ENCODE measurements around the gene ZNF841.
A peak's percentile ranks its signal among the peaks of the same experiment; 100 is the strongest.
"Not testable (repeated sequence)": the region's sequence is repeated elsewhere in the genome, so short reads cannot be mapped to it uniquely, and the experiment has no call there.

Gene ZNF841

DNA sequence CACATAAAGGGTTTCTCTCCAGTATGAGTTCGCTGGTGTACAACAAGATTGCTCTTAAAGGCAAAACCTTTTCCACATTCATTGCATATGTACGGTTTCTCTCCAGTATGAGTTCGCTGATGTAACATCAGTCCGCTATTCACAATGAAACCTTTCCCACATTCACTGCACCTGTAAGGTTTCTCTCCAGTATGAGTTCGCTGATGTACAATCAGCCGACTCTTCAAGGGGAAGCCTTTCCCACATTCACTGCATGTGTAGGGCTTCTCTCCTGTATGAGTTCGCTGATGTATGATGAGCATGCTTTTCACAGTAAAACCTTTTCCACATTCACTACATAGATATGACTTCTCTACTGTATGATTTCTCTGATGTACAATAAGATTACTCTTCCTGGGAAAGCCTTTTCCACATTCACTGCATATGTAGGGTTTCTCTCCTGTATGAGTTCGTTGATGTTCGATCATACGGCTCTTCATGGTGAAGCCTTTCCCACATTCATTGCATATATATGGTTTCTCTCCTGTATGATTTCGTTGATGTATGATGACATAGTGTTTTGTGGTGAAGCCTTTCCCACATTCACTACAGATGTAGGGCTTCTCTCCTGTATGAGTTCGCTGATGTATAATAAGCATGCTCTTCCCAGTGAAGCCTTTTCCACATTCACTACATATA is 61.4 kb downstream of the ZNF841 start:
- H3K4me3 ChIP-seq (ENCODE audit: control insufficient read depth, low read depth, low read length): no peak overlapping the region
- peak; percentile 19 for DNase-seq (ENCODE audit: low read depth)
- TF ChIP-seq CTCF (conservative IDR thresholded peaks at IDR 0.05; ENCODE audit: control insufficient read depth, insufficient read depth, low read depth, low read length): no peak

DNA sequence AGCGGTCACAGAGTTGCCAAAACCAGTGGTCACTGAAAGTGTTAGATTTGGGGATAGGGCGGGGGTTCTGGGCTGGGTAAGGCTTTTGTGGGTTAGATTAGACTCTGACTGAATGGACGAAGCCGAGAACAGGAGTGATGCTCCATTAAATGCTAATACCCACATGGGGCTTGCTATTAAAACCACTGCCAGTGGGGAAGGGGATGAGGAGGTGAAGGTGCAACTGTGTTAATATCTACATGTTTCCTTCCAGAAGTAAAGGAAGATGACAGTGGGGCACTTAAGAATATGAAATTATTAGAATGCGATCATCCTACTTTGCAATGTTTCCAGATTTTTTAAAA is 66.8 kb downstream of the ZNF841 start:
- H3K4me3 ChIP-seq (ENCODE audit: control insufficient read depth, low read depth, low read length): peak overlapping the region; percentile 95
- no peak for DNase-seq (ENCODE audit: low read depth)
- no peak for TF ChIP-seq CTCF (conservative IDR thresholded peaks at IDR 0.05; ENCODE audit: control insufficient read depth, insufficient read depth, low read depth, low read length)

DNA sequence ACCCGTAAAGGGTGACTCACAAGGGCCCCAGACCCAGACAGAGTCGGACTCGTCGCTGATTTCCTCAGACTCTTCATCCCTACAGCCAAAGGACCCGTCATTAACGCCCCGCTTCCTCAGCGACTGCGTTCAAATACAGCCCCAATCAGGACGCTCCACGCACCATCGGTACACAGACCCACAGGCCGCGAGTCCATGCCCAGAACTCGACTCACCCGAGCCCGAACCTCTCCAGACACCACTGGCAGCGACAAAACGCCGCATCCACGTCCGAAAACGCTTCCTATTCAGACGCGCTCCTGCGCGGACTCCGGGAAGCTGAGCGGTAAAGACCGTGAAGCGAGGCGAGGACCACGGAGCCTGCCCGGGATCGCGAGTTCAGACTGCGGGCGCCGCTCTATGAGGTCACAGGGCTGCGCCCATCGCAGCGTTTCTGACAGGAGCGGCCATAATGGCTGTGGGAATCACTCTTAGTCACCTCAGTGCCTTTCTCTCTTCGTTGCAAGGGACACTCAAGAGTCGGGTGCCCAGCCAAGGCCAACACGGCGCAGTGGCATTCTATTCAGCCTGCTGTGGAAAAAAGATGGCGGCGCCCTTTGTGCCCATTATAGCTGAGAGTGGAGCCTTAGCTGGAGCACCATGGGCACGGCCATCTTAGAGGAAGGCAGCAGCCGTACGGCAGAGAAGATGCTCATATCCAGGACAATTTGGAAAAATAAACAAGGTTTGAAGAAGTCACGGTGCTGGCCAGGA is 67.4 kb downstream of the ZNF841 start, which contains the start of gene ZNF614:
ZNF614 (minus strand) TSS at position 353 of the 753 bp plus-strand sequence. CDS start 2,634 bp downstream, outside the sequence.
- H3K4me3 ChIP-seq (ENCODE audit: control insufficient read depth, low read depth, low read length): peak within 1 kb of the TSS; percentile 95
- TF ChIP-seq CTCF (conservative IDR thresholded peaks at IDR 0.05; ENCODE audit: control insufficient read depth, insufficient read depth, low read depth, low read length): no peak
- peak; percentile 86 for DNase-seq (ENCODE audit: low read depth)

DNA sequence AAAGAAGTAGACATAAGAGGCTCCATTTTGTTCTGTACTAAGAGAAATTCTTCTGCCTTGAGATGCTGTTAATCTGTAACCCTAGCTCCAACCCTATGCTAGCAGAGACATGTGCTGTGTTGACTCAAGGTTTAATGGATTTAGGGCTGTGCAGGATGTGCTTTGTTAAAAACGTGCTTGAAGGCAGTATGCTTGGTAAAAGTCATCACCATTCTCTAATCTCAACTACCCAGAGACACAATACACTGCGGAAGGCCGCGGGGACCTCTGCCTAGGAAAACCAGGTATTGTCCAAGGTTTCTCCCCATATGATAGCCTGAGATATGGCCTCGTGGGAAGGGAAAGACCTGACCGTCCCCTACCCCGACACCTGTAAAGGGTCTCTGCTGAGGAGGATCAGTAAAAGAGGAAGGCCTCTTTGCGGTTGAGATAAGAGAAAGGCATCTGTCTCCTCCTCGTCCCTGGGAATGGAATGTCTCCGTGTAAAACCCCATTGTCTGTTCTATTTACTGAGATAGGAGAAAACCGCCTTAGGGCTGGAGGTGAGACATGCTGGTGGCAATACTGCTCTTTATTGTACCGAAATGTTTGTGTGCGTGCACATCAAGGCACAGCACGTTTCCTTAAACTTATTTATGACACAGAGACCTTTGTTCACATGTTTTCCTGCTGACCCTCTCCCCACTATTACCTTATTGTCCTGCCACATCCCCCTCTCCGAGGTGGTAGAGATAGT is 69.1 kb downstream of the ZNF841 start:
- H3K4me3 ChIP-seq (ENCODE audit: control insufficient read depth, low read depth, low read length); DNase-seq (ENCODE audit: low read depth): not testable (repeated sequence)

- not testable (repeated sequence) for DNase-seq (ENCODE audit: low read depth); H3K4me3 ChIP-seq (ENCODE audit: control insufficient read depth, low read depth, low read length)
Measured at GRCh38 chr19:52024478-52024877, 71.1 kb downstream of the ZNF841 start.

- DNase-seq (ENCODE audit: low read depth): no peak
- TF ChIP-seq CTCF (conservative IDR thresholded peaks at IDR 0.05; ENCODE audit: control insufficient read depth, insufficient read depth, low read depth, low read length): no peak
- H3K4me3 ChIP-seq (ENCODE audit: control insufficient read depth, low read depth, low read length): no peak overlapping the region
Measured at GRCh38 chr19:52022193-52022592, 73.4 kb downstream of the ZNF841 start.

DNA sequence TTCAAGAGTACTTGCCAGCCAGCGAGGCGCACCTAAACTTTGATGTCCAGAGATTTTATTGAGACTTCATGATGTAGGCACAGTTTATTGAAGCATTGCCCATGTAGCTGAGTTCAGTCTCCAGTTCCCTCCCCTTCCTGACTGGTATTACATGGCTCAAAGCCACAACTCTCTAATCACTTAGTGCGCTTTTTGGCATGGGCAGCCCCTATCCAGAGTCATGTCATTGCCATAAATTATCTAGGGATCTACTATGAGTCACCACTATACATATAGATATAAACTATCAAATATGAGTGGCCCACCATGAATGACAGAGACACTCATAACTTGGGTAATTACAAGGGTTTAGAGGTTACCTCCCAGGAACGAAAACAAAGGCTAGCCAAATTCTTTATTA is 75.1 kb downstream of the ZNF841 start:
- no peak for DNase-seq (ENCODE audit: low read depth)
- H3K4me3 ChIP-seq (ENCODE audit: control insufficient read depth, low read depth, low read length): no peak overlapping the region
- TF ChIP-seq CTCF (conservative IDR thresholded peaks at IDR 0.05; ENCODE audit: control insufficient read depth, insufficient read depth, low read depth, low read length): no peak

All from fibroblast of mammary gland (primary cell).